Bone marrow (tissue), 2 donors: ENCODE measurements around the gene SLC22A17.
"Not testable (repeated sequence)": the region's sequence is repeated elsewhere in the genome, so short reads cannot be mapped to it uniquely, and the experiment has no call there.

Experiments
- DNase-seq, 2 donors: peaks; one replicate each; lab custom pipeline; 2025; lab: John Stamatoyannopoulos, UW

SLC22A17 gene

GRCh38 chr14:23352506-23353432 is at the start of gene SLC22A17:
SLC22A17 (minus strand) TSS chr14:23352887.
- DNase-seq = no peak

GRCh38 chr14:23401291-23401690 is 48.6 kb upstream of the SLC22A17 start:
- no peak for DNase-seq

- not testable (repeated sequence) for DNase-seq
Observed at GRCh38 chr14:23400496-23401149, 47.9 kb upstream of the SLC22A17 start.

GRCh38 chr14:23399591-23399990 is 46.9 kb upstream of the SLC22A17 start:
- no peak for DNase-seq

GRCh38 chr14:23399136-23399535 is 46.4 kb upstream of the SLC22A17 start:
- DNase-seq = no peak

GRCh38 chr14:23398348-23398747 is 45.7 kb upstream of the SLC22A17 start:
- DNase-seq = no peak

GRCh38 chr14:23396781-23397407 is 44.2 kb upstream of the SLC22A17 start:
- DNase-seq = no peak

GRCh38 chr14:23396126-23396525 is 43.4 kb upstream of the SLC22A17 start:
- no peak for DNase-seq

GRCh38 chr14:23392613-23393012 is 39.9 kb upstream of the SLC22A17 start:
- DNase-seq = no peak

- DNase-seq = not testable (repeated sequence)
Observed at GRCh38 chr14:23389871-23390270, 37.2 kb upstream of the SLC22A17 start.

- no peak for DNase-seq
Observed at GRCh38 chr14:23389396-23389795, 36.7 kb upstream of the SLC22A17 start.

GRCh38 chr14:23388996-23389395 is 36.3 kb upstream of the SLC22A17 start:
- DNase-seq = no peak

GRCh38 chr14:23387916-23388882 is 35.5 kb upstream of the SLC22A17 start:
- DNase-seq = no peak

- DNase-seq = no peak
Observed at GRCh38 chr14:23386999-23387398, 34.3 kb upstream of the SLC22A17 start.

- DNase-seq = not testable (repeated sequence)
Observed at GRCh38 chr14:23386266-23386657, 33.6 kb upstream of the SLC22A17 start.

GRCh38 chr14:23385642-23386265 is 33.1 kb upstream of the SLC22A17 start:
- no peak for DNase-seq

- DNase-seq = no peak
Observed at GRCh38 chr14:23385244-23385641, 32.6 kb upstream of the SLC22A17 start.

- DNase-seq = no peak
Observed at GRCh38 chr14:23384364-23385080, 31.8 kb upstream of the SLC22A17 start.

- no peak for DNase-seq
Observed at GRCh38 chr14:23382731-23383440, 30.2 kb upstream of the SLC22A17 start.

- no peak for DNase-seq
Observed at GRCh38 chr14:23382276-23382675, 29.6 kb upstream of the SLC22A17 start.
